Gastrocnemius medialis (tissue), 4 donors: ENCODE measurements around the gene PARG. TPM values are rescaled to one million over a fixed set of nuclear protein-coding genes. Genes with fewer than 3 reads are reported as not detected.
A peak's percentile ranks its signal among the peaks of the same experiment; 100 is the strongest.
"Not testable (repeated sequence)": the region's sequence is repeated elsewhere in the genome, so short reads cannot be mapped to it uniquely, and the experiment has no call there.

Experiments
- ATAC-seq, 2 donors: fragments of 150-250 bp; one replicate each; pipeline ENCODE4 v1.9.1; 2016
- DNase-seq, 2 donors: peaks; one replicate each; pipeline ENCODE4 v3.0.0-alpha.2; 2019
- H3K27ac ChIP-seq, 4 donors: fragments of 200-600 bp; sonication (generic); 1 replicate in 1 of 4; 2 replicates in 3 of 4; pipeline ENCODE4 v1.5.1; 2016 to 2018; ENCODE audit warnings: mild to moderate bottlenecking in 2 of 4, moderate library complexity in 1 of 4
- H3K27me3 ChIP-seq, 3 donors: fragments of 200-600 bp; sonication (generic) in 2 of 3; 1 replicate in 1 of 3; 2 replicates in 2 of 3; pipeline versions ENCODE4 v1.5.1 to v1.6.0; 2016 to 2019; ENCODE audit warnings: mild to moderate bottlenecking in 1 of 3, moderate library complexity in 1 of 3
- H3K36me3 ChIP-seq, 2 donors: fragments of 200-600 bp; sonication (generic) in 1 of 2; one replicate each; pipeline ENCODE4 v1.5.1; 2017 to 2018
- H3K4me1 ChIP-seq, 2 donors: fragments of 200-600 bp; sonication (generic) in 1 of 2; one replicate each; pipeline ENCODE4 v1.5.1; 2016 to 2017; ENCODE audit warnings: mild to moderate bottlenecking in 2 of 2
- H3K4me3 ChIP-seq, 4 donors: fragments of 200-600 bp; sonication (generic) in 3 of 4; 1 replicate in 1 of 4; 2 replicates in 3 of 4; pipeline ENCODE4 v1.5.1; 2016 to 2019; ENCODE audit warnings: mild to moderate bottlenecking in 2 of 4
- H3K9me3 ChIP-seq, 3 donors: fragments of 200-600 bp; sonication (generic) in 2 of 3; 1 replicate in 1 of 3; 2 replicates in 2 of 3; pipeline ENCODE4 v1.5.1; 2016 to 2019
- CTCF ChIP-seq, 5 experiments: fragments of 450-650 bp in 3 of 5; fragments of 200-600 bp in 2 of 5; sonication (generic) in 2 of 5; IDR thresholded peaks in 4 of 5; conservative IDR thresholded peaks in 1 of 5; 1 replicate in 4 of 5; 2 replicates in 1 of 5; pipeline ENCODE4 v1.5.1; 2016 to 2019; ENCODE audit warnings: antibody characterized with exemption in 5 of 5, mild to moderate bottlenecking in 3 of 5, moderate library complexity in 3 of 5
- POLR2A ChIP-seq, 2 donors: fragments of 450-650 bp; IDR thresholded peaks; one replicate each; pipeline ENCODE4 v1.6.1; 2017; ENCODE audit warnings: antibody characterized with exemption in 2 of 2, mild to moderate bottlenecking in 2 of 2, moderate library complexity in 2 of 2
- in situ Hi-C, 4 donors: fragments of 200-750 bp; cut with MboI; loops; one replicate each; pipeline versions ENCODE4 v1.15.0 to v1.8.0; 2017; ENCODE audit warnings: low sequenced_read_pairs in 4 of 4
- intact Hi-C: fragments of 100-400 bp; cut with DNase I; formaldehyde crosslinking; loops from one replicate; pipeline ENCODE4 v1.15.1; 2023; ENCODE audit warnings: low total_unique reads
- total RNA-seq, 4 donors: library from RNA; depleted of rRNA; stranded (reverse); fragments of >200 nt; gene quantifications; one replicate each; pipeline versions ENCODE4 v1.1.0 to v1.2.3, GENCODE V29; 2016

PARG gene
- total RNA-seq, 4 donors from 2014 or later = 14.3 to 18.9 (median 16.8) TPM

- TF ChIP-seq CTCF (IDR thresholded peaks at IDR 0.05 in 4 of 5, conservative IDR thresholded peaks at IDR 0.05 in 1 of 5) = no peak
- no peak for TF ChIP-seq POLR2A (IDR thresholded peaks at IDR 0.05)
- H3K4me3 ChIP-seq = no peak overlapping the region
- no peak overlapping the region for H3K27ac ChIP-seq
- H3K4me1 ChIP-seq = no peaks in the 10 kb centered on the region
- DNase-seq = no peak
- in situ Hi-C loops (no loop called here), intact Hi-C loops (no loop called here)
- peaks cover 2 to 26% of the 10 kb centered on the region in 2 donors for H3K36me3 ChIP-seq
- ATAC-seq = no peak
- no peaks in the 10 kb centered on the region for H3K9me3 ChIP-seq
- no peaks in the 10 kb centered on the region for H3K27me3 ChIP-seq
Observed at GRCh38 chr10:49844775-49845595, 96.8 kb downstream of the PARG start.

- H3K27ac ChIP-seq, H3K4me1 ChIP-seq, DNase-seq, H3K9me3 ChIP-seq, in situ Hi-C loops, ATAC-seq, H3K4me3 ChIP-seq, H3K27me3 ChIP-seq, intact Hi-C loops: not testable (repeated sequence)
- H3K36me3 ChIP-seq = peaks cover 2 to 26% of the 10 kb centered on the region in 2 donors
Observed at GRCh38 chr10:49842333-49842628, 99.5 kb downstream of the PARG start.

GRCh38 chr10:49841615-49842332 lies 100.1 kb downstream of the PARG start:
- H3K27me3 ChIP-seq = no peaks in the 10 kb centered on the region
- peaks cover 2 to 26% of the 10 kb centered on the region in 2 donors for H3K36me3 ChIP-seq
- no peaks in the 10 kb centered on the region for H3K4me1 ChIP-seq
- DNase-seq = no peak
- H3K9me3 ChIP-seq = no peaks in the 10 kb centered on the region
- ATAC-seq = no peak
- TF ChIP-seq POLR2A (IDR thresholded peaks at IDR 0.05) = no peak
- TF ChIP-seq CTCF (IDR thresholded peaks at IDR 0.05 in 4 of 5, conservative IDR thresholded peaks at IDR 0.05 in 1 of 5) = no peak
- in situ Hi-C loops = no loop called here
- H3K27ac ChIP-seq = peak overlapping the region in 1 of 4 donors; percentile 49
- H3K4me3 ChIP-seq = peak overlapping the region in 3 of 4 donors; percentile 18 to 30 (median 25)
- intact Hi-C loops = no loop called here

- no peak for TF ChIP-seq POLR2A (IDR thresholded peaks at IDR 0.05)
- no peak for TF ChIP-seq CTCF (IDR thresholded peaks at IDR 0.05 in 4 of 5, conservative IDR thresholded peaks at IDR 0.05 in 1 of 5)
- H3K9me3 ChIP-seq = no peaks in the 10 kb centered on the region
- no peak overlapping the region for H3K27ac ChIP-seq
- in situ Hi-C loops (no loop called here), intact Hi-C loops (no loop called here)
- peaks cover 2 to 14% of the 10 kb centered on the region in 2 donors for H3K36me3 ChIP-seq
- no peaks in the 10 kb centered on the region for H3K27me3 ChIP-seq
- DNase-seq (no peak), ATAC-seq (no peak)
- no peak overlapping the region for H3K4me3 ChIP-seq
- H3K4me1 ChIP-seq = no peaks in the 10 kb centered on the region
Observed at GRCh38 chr10:49837685-49838084, 104.1 kb downstream of the PARG start.

GRCh38 chr10:49837051-49837478 lies 104.8 kb downstream of the PARG start:
- Histone ChIP-seq H3K36me3 (peaks cover 0 to 19% of the 10 kb centered on the region in 2 donors), H3K9me3 (no peaks in the 10 kb centered on the region), H3K4me1 (no peaks in the 10 kb centered on the region), H3K27ac (no peak overlapping the region), H3K27me3 (no peaks in the 10 kb centered on the region), H3K4me3 (no peak overlapping the region)
- intact Hi-C loops (no loop called here), in situ Hi-C loops (no loop called here)
- no peak for TF ChIP-seq POLR2A (IDR thresholded peaks at IDR 0.05)
- no peak for TF ChIP-seq CTCF (IDR thresholded peaks at IDR 0.05 in 4 of 5, conservative IDR thresholded peaks at IDR 0.05 in 1 of 5)
- ATAC-seq (no peak), DNase-seq (no peak)
